Neuronal stem cell (in vitro differentiated cells): Measurements from ENCODE around the gene PRM3.

ENCODE experiments used
- DNase-seq: peaks from one replicate; pipeline ENCODE4 v3.0.0-alpha.2; 2013; ENCODE audit warnings: low spot score
- H2AFZ ChIP-seq: one replicate; pipeline ENCODE4 v1.6.1; 2013; ENCODE audit warnings: mild to moderate bottlenecking, low read length, inconsistent platforms
- H2AK5ac ChIP-seq: 2 replicates; pipeline ENCODE4 v1.6.1; 2013; ENCODE audit warnings: low read depth, mild to moderate bottlenecking, inconsistent platforms, low read length, moderate library complexity, mixed read lengths
- H2BK120ac ChIP-seq: 2 replicates; pipeline ENCODE4 v1.6.1; 2013; ENCODE audit warnings: low read depth, mild to moderate bottlenecking, inconsistent platforms, low read length, moderate library complexity, mixed read lengths
- H2BK12ac ChIP-seq: one replicate; pipeline ENCODE4 v1.6.1; 2013; ENCODE audit warnings: low read length, inconsistent platforms
- H2BK15ac ChIP-seq: 2 replicates; pipeline ENCODE4 v1.6.1; 2013; ENCODE audit warnings: mild to moderate bottlenecking, low read length, inconsistent platforms, mixed read lengths
- H2BK5ac ChIP-seq: one replicate; pipeline ENCODE4 v1.6.1; 2013; ENCODE audit warnings: inconsistent platforms, mild to moderate bottlenecking, low read length, moderate library complexity
- H3K14ac ChIP-seq: one replicate; pipeline ENCODE4 v1.6.1; 2013; ENCODE audit warnings: low read length, inconsistent platforms
- H3K18ac ChIP-seq: 2 replicates; pipeline ENCODE4 v1.6.1; 2013; ENCODE audit warnings: low read length, inconsistent platforms
- H3K23ac ChIP-seq: 2 replicates; pipeline ENCODE4 v1.6.1; 2013; ENCODE audit warnings: low read depth, mild to moderate bottlenecking, mixed read lengths, low read length, inconsistent platforms; ENCODE audit not compliant: poor library complexity
- H3K27ac ChIP-seq: replicated peaks from 3 replicates; pipeline ENCODE4 v1.5.1; 2013; ENCODE audit warnings: low read length, inconsistent platforms
- H3K27me3 ChIP-seq, 3 experiments: 2 replicates each; pipeline ENCODE4 v1.6.1; 2013; ENCODE audit warnings: low read length in 3 of 3, mild to moderate bottlenecking in 2 of 3, inconsistent platforms in 1 of 3, low read depth in 1 of 3, mixed read lengths in 1 of 3, moderate library complexity in 1 of 3; ENCODE audit not compliant: control insufficient read depth in 3 of 3, insufficient read depth in 3 of 3
- H3K36me3 ChIP-seq, 2 donors: replicated peaks in 1 of 2; 2 replicates each; pipeline ENCODE4 v1.6.1; 2013; ENCODE audit warnings: low read length in 2 of 2; ENCODE audit not compliant: control insufficient read depth in 2 of 2, insufficient read depth in 2 of 2
- H3K4ac ChIP-seq: 2 replicates; pipeline ENCODE4 v1.6.1; 2013; ENCODE audit warnings: inconsistent platforms, mild to moderate bottlenecking, low read length, moderate library complexity
- H3K4me1 ChIP-seq, 2 donors: 1 replicate in 1 of 2; 2 replicates in 1 of 2; pipeline ENCODE4 v1.6.1; 2013; ENCODE audit warnings: low read length in 2 of 2, low read depth in 1 of 2; ENCODE audit not compliant: control insufficient read depth in 2 of 2, insufficient read depth in 1 of 2
- H3K4me2 ChIP-seq: one replicate; pipeline ENCODE4 v1.6.1; 2013; ENCODE audit warnings: mild to moderate bottlenecking, low read length, inconsistent platforms; ENCODE audit not compliant: insufficient read depth, poor library complexity, severe bottlenecking
- H3K4me3 ChIP-seq, 2 donors: 2 replicates each; pipeline ENCODE4 v1.5.1; 2013; ENCODE audit warnings: low read length in 2 of 2, mild to moderate bottlenecking in 2 of 2, inconsistent platforms in 1 of 2, moderate library complexity in 1 of 2
- H3K79me1 ChIP-seq: one replicate; pipeline ENCODE4 v1.6.1; 2013; ENCODE audit warnings: low read depth, mild to moderate bottlenecking, inconsistent platforms, low read length, moderate library complexity
- H3K9ac ChIP-seq: one replicate; pipeline ENCODE4 v1.6.1; 2013; ENCODE audit warnings: mild to moderate bottlenecking, low read depth, low read length, inconsistent platforms; ENCODE audit not compliant: poor library complexity
- H3K9me3 ChIP-seq, 2 donors: replicated peaks in 1 of 2; 2 replicates each; pipeline versions ENCODE3 to v1.6.1; 2013; ENCODE audit warnings: low read length in 2 of 2, mild to moderate bottlenecking in 2 of 2, inconsistent platforms in 1 of 2, low read depth in 1 of 2, mixed read lengths in 1 of 2, moderate library complexity in 1 of 2; ENCODE audit not compliant: control insufficient read depth in 2 of 2, insufficient read depth in 1 of 2
- H4K8ac ChIP-seq: one replicate; pipeline ENCODE4 v1.6.1; 2013; ENCODE audit warnings: low read depth, mild to moderate bottlenecking, inconsistent platforms, low read length, moderate library complexity
- H4K91ac ChIP-seq: one replicate; pipeline ENCODE4 v1.6.1; 2013; ENCODE audit warnings: low read length, low read depth, mild to moderate bottlenecking, inconsistent platforms; ENCODE audit not compliant: poor library complexity
- WGBS, 2 donors: extraction: QIAGEN DNeasy Blood & Tissue Kit; methylation state at CpG; one replicate each; pipeline ENCODE4 v1.1.7; 2013; ENCODE audit warnings: missing lambda C conversion rate in 2 of 2, mixed read lengths in 1 of 2; ENCODE audit not compliant: insufficient read length in 2 of 2, insufficient replicate concordance in 1 of 2; ENCODE audit errors: extremely low coverage in 2 of 2; 5-methylcytosine and 5-hydroxymethylcytosine counted together

PRM3 gene

GRCh38 chr16:11278681-11279628 lies 5.5 kb upstream of the PRM3 start:
- no peaks in the 10 kb centered on the region for H3K36me3 ChIP-seq
- H3K27ac ChIP-seq: no peak overlapping the region
- H2BK5ac ChIP-seq: no peak overlapping the region
- H3K18ac ChIP-seq: peak overlapping the region; percentile 18
- H3K4me1 ChIP-seq: peaks cover 5% of the 10 kb centered on the region in 2 donors
- no peak overlapping the region for H2AFZ ChIP-seq
- H3K23ac ChIP-seq: peak overlapping the region; percentile 40
- no peak overlapping the region for H3K4me2 ChIP-seq
- H4K91ac ChIP-seq: no peak overlapping the region
- H3K4ac ChIP-seq: no peak overlapping the region
- H2BK120ac ChIP-seq: no peak overlapping the region
- H3K14ac ChIP-seq: no peak overlapping the region
- DNase-seq: no peak
- no peak overlapping the region for H3K4me3 ChIP-seq
- no CpG with 5 or more reads among the region's 7 CpGs for WGBS, 2 donors
- no peak overlapping the region for H2BK15ac ChIP-seq
- no peak overlapping the region for H4K8ac ChIP-seq
- no peak overlapping the region for H2AK5ac ChIP-seq
- H3K9ac ChIP-seq: no peak overlapping the region
- no peaks in the 10 kb centered on the region for H3K9me3 ChIP-seq
- H3K27me3 ChIP-seq: no peaks in the 10 kb centered on the region
- no peak overlapping the region for H2BK12ac ChIP-seq
- H3K79me1 ChIP-seq: no peaks in the 10 kb centered on the region

GRCh38 chr16:11277607-11278337 lies 4.3 kb upstream of the PRM3 start:
- no peak for DNase-seq
- no peaks in the 10 kb centered on the region for H3K9me3 ChIP-seq
- H2AK5ac ChIP-seq: peak overlapping the region; percentile 11
- H3K27me3 ChIP-seq: no peaks in the 10 kb centered on the region
- H2BK12ac ChIP-seq: no peak overlapping the region
- H3K4me2 ChIP-seq: no peak overlapping the region
- H2AFZ ChIP-seq: no peak overlapping the region
- no CpG with 5 or more reads among the region's 12 CpGs for WGBS, 2 donors
- no peak overlapping the region for H2BK15ac ChIP-seq
- no peak overlapping the region for H3K27ac ChIP-seq
- H3K9ac ChIP-seq: no peak overlapping the region
- H2BK120ac ChIP-seq: no peak overlapping the region
- H3K4me1 ChIP-seq: peaks cover 6 to 10% of the 10 kb centered on the region in 2 donors
- no peak overlapping the region for H3K4me3 ChIP-seq
- H3K36me3 ChIP-seq: no peaks in the 10 kb centered on the region
- no peak overlapping the region for H4K91ac ChIP-seq
- H3K23ac ChIP-seq: no peak overlapping the region
- H3K4ac ChIP-seq: no peak overlapping the region
- H3K79me1 ChIP-seq: no peaks in the 10 kb centered on the region
- H2BK5ac ChIP-seq: no peak overlapping the region
- no peak overlapping the region for H4K8ac ChIP-seq
- no peak overlapping the region for H3K18ac ChIP-seq
- no peak overlapping the region for H3K14ac ChIP-seq

- H3K27ac ChIP-seq: no peak overlapping the region
- no peak for DNase-seq
- no CpG with 5 or more reads among the region's 11 CpGs for WGBS, 2 donors
Measured at GRCh38 chr16:11276896-11277593, 3.6 kb upstream of the PRM3 start.

More at GRCh38 chr16:11276896-11277593, 3.6 kb upstream of the PRM3 start:
- Histone ChIP-seq H4K8ac (no peak overlapping the region), H2BK15ac (no peak overlapping the region), H4K91ac (no peak overlapping the region), H3K79me1 (no peaks in the 10 kb centered on the region), H3K9me3 (no peaks in the 10 kb centered on the region), H2BK5ac (no peak overlapping the region), H2BK120ac (no peak overlapping the region), H3K4me3 (no peak overlapping the region), H3K23ac (no peak overlapping the region), H3K4me1 (peaks cover 6 to 10% of the 10 kb centered on the region in 2 donors), H2AK5ac (no peak overlapping the region), H2AFZ (no peak overlapping the region), H3K18ac (no peak overlapping the region), H3K4ac (no peak overlapping the region), H3K4me2 (no peak overlapping the region), H3K14ac (no peak overlapping the region), H3K9ac (no peak overlapping the region), H2BK12ac (no peak overlapping the region), H3K36me3 (no peaks in the 10 kb centered on the region), H3K27me3 (no peaks in the 10 kb centered on the region)
